T-helper 2 cell treated with Interferon-gamma antibody and Interleukin-4, amounts not matched to agents 100 ng/mL and 5 ng/mL, for 36 hours (primary cell): ENCODE data around the gene PI4KA. TPM values are rescaled to one million over a fixed set of nuclear protein-coding genes. Genes with fewer than 3 reads are reported as not detected.

Experiments
- total RNA-seq: library from RNA; stranded (reverse); gene quantifications from 2 replicates; pipeline ENCODE4 v1.2.3, GENCODE V29; 2022

Gene PI4KA
- total RNA-seq, 1 donor from 2014 or later: 119 TPM

Other genes with a start within 250 kb of the PI4KA start
- not detected in 2 replicates for gene SERPIND1, start 84.7 kb downstream of the PI4KA start, total RNA-seq
- gene SNAP29, start 196 bp upstream of the PI4KA start, total RNA-seq: 30.4 and 37.6 TPM in 2 replicates
- 73.7 and 74.8 TPM in 2 replicates for gene CRKL, start 58.6 kb upstream of the PI4KA start, total RNA-seq
- 0.36 and 0.41 TPM in 2 replicates for gene AIFM3, start 108.4 kb upstream of the PI4KA start, total RNA-seq
- 67.1 and 68.4 TPM in 2 replicates for gene LZTR1, start 123.5 kb upstream of the PI4KA start, total RNA-seq
- gene THAP7, start 143.3 kb upstream of the PI4KA start, total RNA-seq: 30.9 and 31.8 TPM in 2 replicates
- 0.14 and 0.57 TPM in 2 replicates for gene P2RX6, start 156.4 kb upstream of the PI4KA start, total RNA-seq
- not detected in 2 replicates for gene SLC7A4, start 173.8 kb upstream of the PI4KA start, total RNA-seq
- not detected in 2 replicates for gene LRRC74B, start 187.1 kb upstream of the PI4KA start, total RNA-seq